ENCODE results near the gene HSD17B4.
"Not testable (repeated sequence)": the region's sequence is repeated elsewhere in the genome, so short reads cannot be mapped to it uniquely, and the experiment has no call there.

Gene HSD17B4

GRCh38 chr5:119435436-119436132, 16.7 kb upstream of the HSD17B4 start:
- DNase-seq, result no peak

GRCh38 chr5:119437785-119438586, 14.3 kb upstream of the HSD17B4 start:
- DNase-seq, result not testable (repeated sequence)

- DNase-seq, result not testable (repeated sequence)
These were observed 13.7 kb upstream of the HSD17B4 start for GRCh38 chr5:119438587-119438917.

GRCh38 chr5:119439140-119439631, 13.1 kb upstream of the HSD17B4 start:
- DNase-seq, result no peak

GRCh38 chr5:119439632-119440031, 12.7 kb upstream of the HSD17B4 start:
- not testable (repeated sequence) for DNase-seq

- DNase-seq, result not testable (repeated sequence)
These were observed 7.7 kb upstream of the HSD17B4 start for GRCh38 chr5:119444643-119445042.

- DNase-seq, result no peak
These were observed 6.8 kb upstream of the HSD17B4 start for GRCh38 chr5:119445544-119445943.

GRCh38 chr5:119449882-119450281, 2.4 kb upstream of the HSD17B4 start:
- no peak for DNase-seq

GRCh38 chr5:119450627-119451026, 1.7 kb upstream of the HSD17B4 start:
- DNase-seq, result not testable (repeated sequence)

GRCh38 chr5:119451561-119451960, 736 bp upstream of the HSD17B4 start:
- no peak for DNase-seq

GRCh38 chr5:119452060-119452372, 281 bp upstream of the HSD17B4 start:
- DNase-seq, result no peak

GRCh38 chr5:119453040-119453373, 710 bp downstream of the HSD17B4 start:
- DNase-seq, result no peak

GRCh38 chr5:119454171-119454570, 1.9 kb downstream of the HSD17B4 start:
- DNase-seq, result no peak

- DNase-seq, result no peak
These were observed 6.8 kb downstream of the HSD17B4 start for GRCh38 chr5:119458911-119459632.

GRCh38 chr5:119465640-119466039, 13.3 kb downstream of the HSD17B4 start:
- DNase-seq, result no peak

- DNase-seq, result no peak
These were observed 16.0 kb downstream of the HSD17B4 start for GRCh38 chr5:119468286-119468685.

- no peak for DNase-seq
These were observed 17.9 kb downstream of the HSD17B4 start for GRCh38 chr5:119470105-119470763.

- DNase-seq, result no peak
These were observed 18.7 kb downstream of the HSD17B4 start for GRCh38 chr5:119470851-119471451.

GRCh38 chr5:119473241-119473640, 20.9 kb downstream of the HSD17B4 start:
- DNase-seq, result no peak

- DNase-seq, result no peak
These were observed 24.0 kb downstream of the HSD17B4 start for GRCh38 chr5:119476341-119476740.

- DNase-seq, result no peak
These were observed 26.5 kb downstream of the HSD17B4 start for GRCh38 chr5:119478781-119479180.

GRCh38 chr5:119480629-119481028, 28.3 kb downstream of the HSD17B4 start:
- DNase-seq, result not testable (repeated sequence)

GRCh38 chr5:119483155-119483554, 30.9 kb downstream of the HSD17B4 start:
- DNase-seq, result no peak

Measured in NCI-H1694 treated with DMSO at 0.1 percent for 48 hours (cell line).